Stomach (tissue), 9 donors: ENCODE data around the gene CHCHD6. TPM values are rescaled to one million over a fixed set of nuclear protein-coding genes. Genes with fewer than 3 reads are reported as not detected.

Experiments used
- DNase-seq, 2 donors: peaks; one replicate each; pipeline versions ENCODE4 v3.0.0 to v3.0.0-alpha.2; 2013 to 2019
- H3K27ac ChIP-seq, 5 donors: fragments of 200-600 bp in 4 of 5; sonication (generic) in 4 of 5; one replicate each; pipeline ENCODE4 v1.5.1; 2013 to 2019; ENCODE audit warnings: mild to moderate bottlenecking in 1 of 5, moderate library complexity in 1 of 5
- H3K27me3 ChIP-seq, 3 donors: fragments of 200-600 bp; sonication (generic); one replicate each; pipeline ENCODE4 v1.5.1; 2017 to 2019; ENCODE audit warnings: mixed run types in 1 of 3
- H3K36me3 ChIP-seq, 4 donors: fragments of 200-600 bp; sonication (generic); 1 replicate in 3 of 4; 2 replicates in 1 of 4; pipeline ENCODE4 v1.5.1; 2016 to 2019
- H3K4me1 ChIP-seq, 4 donors: fragments of 200-600 bp; sonication (generic); one replicate each; pipeline ENCODE4 v1.5.1; 2016 to 2019
- H3K4me3 ChIP-seq, 4 donors: fragments of 200-600 bp; sonication (generic) in 3 of 4; one replicate each; pipeline ENCODE4 v1.5.1; 2016 to 2019; ENCODE audit warnings: mild to moderate bottlenecking in 1 of 4
- H3K9me3 ChIP-seq, 4 donors: fragments of 200-600 bp; sonication (generic); one replicate each; pipeline ENCODE4 v1.5.1; 2016 to 2019
- CTCF ChIP-seq, 7 experiments: fragments of 450-650 bp in 4 of 7; fragments of 200-600 bp in 3 of 7; sonication (generic) in 3 of 7; IDR thresholded peaks; one replicate each; pipeline ENCODE4 v1.5.1; 2016 to 2019; ENCODE audit warnings: antibody characterized with exemption in 7 of 7, control low read depth in 2 of 7, mild to moderate bottlenecking in 1 of 7
- EP300 ChIP-seq: sonication (generic); formaldehyde crosslinking; IDR thresholded peaks from one replicate; pipeline ENCODE4 v1.6.1; 2017; ENCODE audit warnings: antibody characterized with exemption
- POLR2A ChIP-seq, 4 donors: fragments of 450-650 bp; IDR thresholded peaks; one replicate each; pipeline ENCODE4 v1.6.1; 2016; ENCODE audit warnings: antibody characterized with exemption in 4 of 4, control low read depth in 2 of 4, mild to moderate bottlenecking in 1 of 4, moderate library complexity in 1 of 4
- POLR2AphosphoS5 ChIP-seq, 3 donors: sonication (generic); formaldehyde crosslinking; IDR thresholded peaks; one replicate each; pipeline ENCODE4 v1.6.1; 2016; ENCODE audit warnings: antibody characterized with exemption in 3 of 3
- WGBS, 5 donors: extraction: QIAGEN DNeasy Blood & Tissue Kit in 3 of 5; methylation state at CpG; one replicate each; pipeline versions ENCODE4 v1.1.5 to v1.1.7; 2013 to 2018; 5-methylcytosine and 5-hydroxymethylcytosine counted together
- intact Hi-C: fragments of 100-400 bp; cut with DNase I; formaldehyde crosslinking; loops from one replicate; pipeline ENCODE4 v1.15.1; 2023; ENCODE audit warnings: low total_unique reads
- polyA plus RNA-seq, 3 donors: library from polyadenylated mRNA; stranded (reverse); fragments of 200-250 nt; gene quantifications; one replicate each; pipeline ENCODE4 v1.2.3, GENCODE V29; 2013
- total RNA-seq, 5 donors: library from RNA; depleted of rRNA; stranded (reverse); fragments of >200 nt; gene quantifications; one replicate each; pipeline versions ENCODE4 v1.1.0 to v1.2.3, GENCODE V29; 2014 to 2016
- donor health status: healthy with polysubstance abuse.
- donor health status: Bipolar disorder and iron deficiency.
- donor health status: healthy.

CHCHD6 gene
- total and polyA plus RNA-seq, 8 donors: 4.0 to 40.8 (median 11.9) TPM; not detected in 1

GRCh38 chr3:126924458-126924857 is 220.4 kb downstream of the CHCHD6 start:
- WGBS, 5 donors: 65 to 82% (median 72%) methylated on average over 2 of the region's 2 CpGs
- no peak for DNase-seq
- no peaks in the 10 kb centered on the region for H3K36me3 ChIP-seq
- no peak overlapping the region for H3K27ac ChIP-seq
- peaks cover 9 to 50% (median 20%) of the 10 kb centered on the region in 4 donors for H3K4me1 ChIP-seq
- no peaks in the 10 kb centered on the region for H3K27me3 ChIP-seq
- TF ChIP-seq POLR2AphosphoS5 (IDR thresholded peaks at IDR 0.05): no peak
- no peak for TF ChIP-seq POLR2A (IDR thresholded peaks at IDR 0.05)
- no peak for TF ChIP-seq CTCF (IDR thresholded peaks at IDR 0.05)
- no peak for TF ChIP-seq EP300
- no peak overlapping the region for H3K4me3 ChIP-seq
- intact Hi-C loops: no loop called here
- H3K9me3 ChIP-seq: no peaks in the 10 kb centered on the region

- 79 to 85% (median 84%) methylated on average over 13 to 14 of the region's 14 CpGs for WGBS, 5 donors
- TF ChIP-seq EP300 (no peak), POLR2A (IDR thresholded peaks at IDR 0.05) (no peak), POLR2AphosphoS5 (IDR thresholded peaks at IDR 0.05) (no peak), CTCF (IDR thresholded peaks at IDR 0.05) (no peak)
- Histone ChIP-seq H3K27me3 (no peaks in the 10 kb centered on the region), H3K4me3 (no peak overlapping the region), H3K27ac (peak overlapping the region in 1 of 5 donors; percentile 54), H3K36me3 (no peaks in the 10 kb centered on the region), H3K4me1 (peaks cover 9 to 50% (median 20%) of the 10 kb centered on the region in 4 donors), H3K9me3 (no peaks in the 10 kb centered on the region)
- intact Hi-C loops: no loop called here
- DNase-seq: no peak
These were observed 221.6 kb downstream of the CHCHD6 start for GRCh38 chr3:126925411-126926171.

- H3K9me3 ChIP-seq: no peaks in the 10 kb centered on the region
- no peak overlapping the region for H3K4me3 ChIP-seq
- TF ChIP-seq POLR2A (IDR thresholded peaks at IDR 0.05) (no peak), CTCF (IDR thresholded peaks at IDR 0.05) (no peak), EP300 (no peak), POLR2AphosphoS5 (IDR thresholded peaks at IDR 0.05) (peak in 1 of 3 donors; percentile 27)
- H3K4me1 ChIP-seq: peaks cover 9 to 43% (median 18%) of the 10 kb centered on the region in 4 donors
- 76 to 86% (median 79%) methylated on average over 11 of the region's 11 CpGs for WGBS, 5 donors
- no peak for DNase-seq
- intact Hi-C loops: no loop called here
- no peaks in the 10 kb centered on the region for H3K36me3 ChIP-seq
- no peaks in the 10 kb centered on the region for H3K27me3 ChIP-seq
- peak overlapping the region in 2 of 5 donors; percentile 35 to 54 for H3K27ac ChIP-seq
These were observed 222.8 kb downstream of the CHCHD6 start for GRCh38 chr3:126926684-126927400.

GRCh38 chr3:126927401-126927750 is 223.3 kb downstream of the CHCHD6 start:
- intact Hi-C loops: no loop called here
- no peak for DNase-seq

More at GRCh38 chr3:126927401-126927750, 223.3 kb downstream of the CHCHD6 start:
- Histone ChIP-seq H3K27ac (peak overlapping the region in 2 of 5 donors; percentile 35 to 54), H3K9me3 (no peaks in the 10 kb centered on the region), H3K27me3 (no peaks in the 10 kb centered on the region), H3K36me3 (no peaks in the 10 kb centered on the region), H3K4me1 (peaks cover 9 to 43% (median 22%) of the 10 kb centered on the region in 4 donors), H3K4me3 (no peak overlapping the region)
- WGBS, 5 donors: 70 to 86% (median 77%) methylated on average over 4 of the region's 4 CpGs
- TF ChIP-seq CTCF (IDR thresholded peaks at IDR 0.05): no peak
- TF ChIP-seq EP300: no peak
- no peak for TF ChIP-seq POLR2AphosphoS5 (IDR thresholded peaks at IDR 0.05)
- no peak for TF ChIP-seq POLR2A (IDR thresholded peaks at IDR 0.05)
